GM21447 (cell line): ENCODE data around the gene ARL6IP6.
"Not testable (repeated sequence)": the region's sequence is repeated elsewhere in the genome, so short reads cannot be mapped to it uniquely, and the experiment has no call there.

Experiments
- ATAC-seq: cut with Tn5 transposase; IDR thresholded peaks from one replicate; pipeline ENCODE4 v1.9.1; 2021; ENCODE audit not compliant: unreplicated experiment

Gene ARL6IP6

DNA sequence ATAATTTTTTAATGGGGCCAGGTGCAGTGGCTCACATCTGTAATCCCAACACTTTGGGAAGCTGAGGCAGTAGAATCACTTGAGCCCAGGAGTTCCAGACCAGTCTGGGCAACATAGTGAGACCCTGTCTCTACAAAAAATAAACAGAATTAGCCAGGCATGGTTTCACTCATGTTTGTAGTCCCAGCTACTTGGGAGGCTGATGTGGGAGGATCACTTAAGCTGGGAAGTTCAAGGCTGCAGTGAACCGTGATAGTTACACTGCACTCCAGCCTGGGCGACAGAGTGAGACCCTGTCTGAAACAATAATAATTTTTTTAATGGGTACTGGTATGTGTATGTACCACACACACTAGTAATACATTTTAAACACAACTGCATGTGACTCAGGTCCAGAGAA, 2.4 kb downstream of the ARL6IP6 start:
- ATAC-seq = no peak

DNA sequence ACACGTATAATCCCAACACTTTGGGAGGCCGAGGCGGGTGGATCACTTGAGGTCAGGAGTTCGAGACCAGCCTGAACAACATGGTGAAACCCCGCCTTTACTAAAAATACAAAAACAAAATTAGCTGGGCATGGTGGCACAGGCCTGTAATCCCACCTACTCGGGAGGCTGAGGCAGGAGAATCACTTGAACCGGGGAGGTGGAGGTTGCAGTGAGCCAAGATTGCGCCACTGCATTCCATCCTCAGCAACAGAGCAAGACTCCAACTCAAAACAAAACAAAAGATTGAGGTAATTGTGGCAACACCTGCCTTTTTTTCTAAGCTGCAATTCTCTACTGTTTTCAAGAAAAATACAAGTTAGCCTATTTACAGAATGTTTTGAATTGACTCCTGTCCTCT, 4.2 kb downstream of the ARL6IP6 start:
- ATAC-seq = not testable (repeated sequence)

DNA sequence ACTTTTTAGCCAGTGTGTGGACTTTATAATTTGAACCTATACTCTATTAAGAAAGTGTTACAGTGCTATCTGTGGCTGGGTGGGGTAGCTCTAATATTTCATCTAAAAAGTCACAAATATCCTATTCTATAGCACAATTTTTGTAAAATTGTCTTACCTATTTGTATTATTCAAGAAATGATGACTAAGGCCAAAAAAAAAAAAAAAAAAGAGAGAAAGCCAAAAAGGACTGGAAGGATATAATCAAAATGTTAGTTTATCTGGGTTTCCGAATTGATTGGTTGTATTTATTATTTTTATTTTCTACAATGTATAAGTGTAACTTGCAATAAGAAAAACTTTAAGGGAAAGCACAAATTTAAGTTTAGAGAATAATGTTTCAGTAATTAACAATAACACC, 5.5 kb downstream of the ARL6IP6 start:
- ATAC-seq = no peak

DNA sequence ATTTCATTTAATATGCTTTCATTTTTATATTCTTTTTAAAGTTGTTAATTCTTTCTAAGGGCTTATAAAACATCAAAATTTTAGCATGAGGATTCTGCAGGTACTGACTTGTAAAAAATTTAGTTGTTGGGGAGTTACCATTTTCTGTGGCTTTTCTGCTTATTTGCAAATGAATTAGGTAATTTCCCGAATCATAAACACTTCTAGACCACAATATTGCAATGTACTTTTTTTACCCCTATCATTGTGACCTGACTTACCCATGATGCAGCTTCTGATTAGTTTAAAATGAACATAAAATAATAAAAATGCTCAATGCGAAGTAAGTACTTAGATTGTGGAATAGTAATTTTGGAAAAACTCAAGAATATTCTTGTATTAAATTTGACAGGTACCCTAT, 11.4 kb downstream of the ARL6IP6 start:
- ATAC-seq = no peak

DNA sequence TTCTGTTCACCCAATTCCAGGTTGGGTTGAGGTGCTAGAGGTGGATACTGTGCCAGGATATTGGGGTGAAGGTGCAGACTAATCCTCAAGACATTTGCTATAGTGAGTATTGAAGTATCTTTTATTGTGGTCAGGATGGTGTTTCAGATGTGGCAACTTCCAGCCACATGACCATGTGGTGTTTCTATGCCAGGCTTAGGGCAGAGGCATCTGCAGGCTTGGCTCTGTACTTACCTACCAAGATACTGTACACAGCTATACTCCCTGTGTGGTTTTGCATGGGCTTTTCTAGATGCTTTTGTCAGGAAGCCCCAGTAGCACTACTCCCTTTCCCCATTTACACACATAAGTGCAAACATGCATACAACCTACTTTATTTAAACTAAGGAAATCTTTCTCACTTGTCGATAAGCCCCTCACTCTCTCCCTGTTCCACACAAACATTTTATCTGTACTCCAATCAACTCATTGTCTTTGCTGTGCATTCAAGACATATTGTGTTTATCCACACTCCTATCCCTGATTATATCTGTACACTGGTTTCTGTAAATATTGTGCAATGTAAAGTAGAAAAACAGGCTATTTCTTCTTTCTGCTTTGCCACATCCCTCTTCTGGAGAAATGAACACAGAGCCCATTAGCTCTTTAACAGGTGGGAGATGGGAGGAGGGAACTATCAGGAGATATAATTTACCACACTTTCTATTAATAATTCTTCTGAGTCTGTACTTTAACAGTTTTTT, 12.3 kb downstream of the ARL6IP6 start:
- ATAC-seq = peak; percentile 89

DNA sequence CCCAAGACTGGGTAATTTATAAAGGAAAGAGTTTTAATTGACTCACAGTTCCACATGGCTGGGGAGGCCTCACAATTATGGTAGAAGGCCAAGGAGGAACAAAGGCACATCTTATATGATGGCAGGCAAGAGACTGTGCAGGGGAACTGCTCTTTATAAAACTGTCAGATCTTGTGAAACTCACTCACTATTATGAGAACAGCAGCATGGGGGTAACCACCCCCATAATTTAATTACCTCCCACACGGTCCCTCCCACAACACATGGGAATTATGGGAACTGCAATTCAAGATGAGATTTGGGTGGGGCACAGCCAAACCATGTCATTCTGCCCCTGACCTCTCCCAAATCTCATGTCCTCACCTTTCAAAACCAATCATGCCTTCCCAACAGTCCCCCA, 19.1 kb downstream of the ARL6IP6 start:
- not testable (repeated sequence) for ATAC-seq

DNA sequence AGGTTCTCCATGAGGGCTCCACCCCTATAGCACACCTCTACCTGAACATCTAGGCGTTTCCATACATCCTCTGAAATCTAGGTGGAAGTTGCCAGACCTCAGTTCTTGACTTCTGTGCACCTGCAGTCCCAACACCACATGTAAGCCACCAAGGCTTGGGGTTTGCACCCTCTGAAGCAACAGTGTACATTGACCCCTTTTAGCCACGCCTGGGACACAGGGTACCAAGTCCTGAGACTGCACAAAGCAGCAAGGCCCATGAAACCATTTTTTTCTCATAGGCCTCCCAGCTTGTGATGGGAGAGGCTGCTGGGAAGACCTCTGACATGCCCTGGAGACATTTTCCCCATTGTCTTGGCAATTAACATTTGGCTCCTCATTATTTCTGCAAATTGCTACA, 20.0 kb downstream of the ARL6IP6 start:
- ATAC-seq = no peak

DNA sequence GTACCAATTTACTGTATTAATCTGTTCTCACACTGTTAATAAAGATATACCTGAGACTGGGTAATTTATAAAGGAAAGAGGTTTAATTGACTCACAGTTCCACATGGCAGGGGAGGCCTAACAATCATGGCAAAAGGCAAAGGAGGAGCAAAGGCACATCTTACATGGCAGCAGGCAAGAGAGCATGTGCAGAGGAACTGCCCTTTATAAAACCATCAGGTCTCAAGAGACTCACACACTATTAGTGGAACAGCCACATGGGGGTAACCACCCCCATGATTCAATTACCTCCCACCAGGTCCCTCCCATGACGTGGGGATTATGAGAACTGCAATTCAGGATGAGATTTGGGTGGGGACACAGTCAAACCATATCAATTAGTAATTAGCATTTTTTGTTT, 21.3 kb downstream of the ARL6IP6 start:
- ATAC-seq = not testable (repeated sequence)

DNA sequence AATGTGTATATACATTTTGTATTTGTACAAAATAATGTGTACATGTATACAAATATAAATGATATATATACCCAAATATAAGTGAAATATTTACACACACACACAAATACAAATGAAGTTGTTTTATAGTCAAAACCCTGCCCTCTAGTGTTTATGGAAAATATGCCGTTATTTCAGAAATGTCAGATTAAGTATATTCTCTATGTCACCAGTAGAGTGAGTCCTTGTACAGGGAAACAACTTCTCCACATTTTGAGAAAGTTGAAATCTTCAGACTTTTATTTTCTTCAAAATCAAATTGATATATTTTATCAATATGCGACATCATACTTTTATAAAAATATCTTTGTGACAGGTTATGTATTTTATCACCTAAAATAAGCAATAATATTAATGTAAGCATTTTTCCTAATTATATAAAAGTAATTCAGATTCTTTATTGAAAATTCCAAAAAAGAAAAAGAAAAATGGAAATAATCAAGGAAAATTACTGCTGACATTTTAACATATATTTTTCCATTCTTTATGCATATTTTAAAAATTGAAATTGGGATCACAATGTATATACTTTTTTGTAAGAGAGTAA, 22.4 kb downstream of the ARL6IP6 start:
- peak; percentile 82 for ATAC-seq

DNA sequence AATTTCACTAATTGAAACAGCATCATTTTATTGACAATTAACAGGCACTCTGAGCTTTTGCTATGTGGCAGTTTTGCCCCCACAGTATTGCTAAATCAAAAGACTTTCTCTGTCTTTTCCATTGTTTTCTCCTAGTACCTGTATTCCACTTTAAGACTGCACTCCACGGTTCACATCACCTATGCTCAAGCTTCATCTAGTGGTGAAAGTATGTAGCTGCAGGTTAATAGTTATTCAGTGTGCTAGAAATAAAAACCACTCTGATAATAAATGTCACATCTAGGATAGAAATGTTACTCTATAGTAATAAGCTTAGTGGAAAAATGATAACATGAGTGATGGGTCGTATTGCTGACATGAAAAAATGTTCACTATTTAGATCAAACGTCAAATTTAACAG, 24.6 kb downstream of the ARL6IP6 start:
- ATAC-seq = no peak

DNA sequence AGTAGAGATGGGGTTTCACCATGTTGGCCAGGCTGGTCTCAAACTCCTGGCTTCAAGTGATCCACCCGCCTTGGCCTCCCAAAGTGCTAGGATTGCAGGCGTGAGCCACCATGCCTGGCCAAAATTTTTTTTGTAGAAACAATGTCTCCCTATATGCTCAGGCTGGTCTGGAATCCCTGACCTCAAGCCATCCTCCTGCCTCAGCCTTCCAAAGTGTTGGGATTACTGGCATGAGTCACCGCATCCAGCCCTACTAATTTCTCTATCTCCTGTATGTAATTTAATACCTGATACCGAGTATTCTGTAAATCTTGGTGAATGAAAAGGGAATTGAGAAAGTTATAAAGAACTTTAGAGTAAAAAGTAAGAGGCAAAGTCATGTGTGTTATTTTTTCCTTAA, 29.3 kb downstream of the ARL6IP6 start:
- ATAC-seq = not testable (repeated sequence)

DNA sequence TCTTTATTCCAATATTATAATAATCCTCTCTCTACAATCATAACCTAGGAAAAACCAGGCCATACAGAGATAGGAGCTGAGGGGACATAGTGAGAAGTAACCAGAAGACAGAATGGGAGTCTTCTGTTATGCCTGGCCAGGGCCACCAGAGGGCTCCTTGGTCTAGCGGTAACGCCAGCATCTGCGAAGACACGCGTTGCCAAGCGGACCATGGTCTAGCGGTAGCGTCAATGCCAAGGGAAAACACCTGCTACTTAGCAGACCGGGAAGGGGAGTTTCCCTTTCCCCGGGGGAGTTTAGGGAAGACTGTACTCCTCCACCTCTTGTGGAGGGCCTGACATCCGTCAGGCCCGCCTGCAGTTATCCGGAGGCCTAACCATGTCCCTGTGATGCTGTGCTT, 36.6 kb downstream of the ARL6IP6 start:
- no peak for ATAC-seq

DNA sequence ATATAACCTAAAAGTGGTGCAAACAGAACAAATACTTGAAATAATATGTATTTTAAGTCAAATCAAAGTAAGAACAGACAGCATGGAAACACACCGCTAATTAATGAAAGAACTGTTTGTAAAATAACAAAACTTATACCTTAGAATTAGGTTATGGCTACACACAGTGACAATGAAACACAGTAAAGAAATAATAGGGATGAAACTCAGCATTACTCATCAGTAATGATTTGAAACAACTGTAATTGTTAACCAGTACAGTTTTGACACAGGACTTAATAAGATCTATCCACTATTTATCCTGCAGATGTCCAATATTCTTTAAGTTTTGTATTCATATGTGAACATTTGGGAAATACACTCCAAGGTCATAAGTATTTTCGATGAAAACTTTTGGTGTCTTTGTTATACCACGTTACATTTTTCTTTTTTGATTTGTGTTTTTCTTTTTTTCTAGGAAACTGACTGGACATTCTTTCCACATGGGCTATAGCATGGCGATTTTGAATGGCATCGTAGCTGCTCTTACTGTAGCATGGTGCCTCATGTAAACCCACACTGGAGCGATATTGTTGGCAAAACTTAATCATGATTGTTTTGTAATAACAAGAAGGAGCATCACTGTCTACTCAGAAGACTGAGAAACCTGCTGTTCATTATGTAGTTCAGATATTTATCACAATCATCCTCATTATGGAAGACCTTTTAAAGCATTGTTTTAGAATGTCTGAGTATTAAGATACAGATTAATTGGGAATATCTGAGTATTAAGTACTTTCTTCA, 41.1 kb downstream of the ARL6IP6 start:
- no peak for ATAC-seq

DNA sequence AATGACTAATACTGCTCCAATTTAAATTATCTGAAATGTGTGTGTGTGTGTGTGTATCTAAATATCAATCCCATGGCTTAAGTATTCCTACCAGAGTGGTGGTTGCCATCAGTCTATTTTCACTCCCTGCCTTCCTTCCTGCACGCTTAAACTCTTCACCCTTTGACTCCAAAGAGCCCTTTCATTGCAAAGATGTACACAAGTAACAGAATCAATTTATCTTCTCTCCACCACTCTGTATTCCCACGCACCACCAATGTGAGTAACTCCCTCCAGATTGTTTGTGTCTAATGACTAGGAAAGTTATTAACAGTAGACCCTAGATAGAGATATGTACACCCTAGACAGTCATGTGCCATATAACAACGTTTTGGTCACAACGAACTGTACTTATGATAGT, 42.8 kb downstream of the ARL6IP6 start:
- ATAC-seq = no peak

DNA sequence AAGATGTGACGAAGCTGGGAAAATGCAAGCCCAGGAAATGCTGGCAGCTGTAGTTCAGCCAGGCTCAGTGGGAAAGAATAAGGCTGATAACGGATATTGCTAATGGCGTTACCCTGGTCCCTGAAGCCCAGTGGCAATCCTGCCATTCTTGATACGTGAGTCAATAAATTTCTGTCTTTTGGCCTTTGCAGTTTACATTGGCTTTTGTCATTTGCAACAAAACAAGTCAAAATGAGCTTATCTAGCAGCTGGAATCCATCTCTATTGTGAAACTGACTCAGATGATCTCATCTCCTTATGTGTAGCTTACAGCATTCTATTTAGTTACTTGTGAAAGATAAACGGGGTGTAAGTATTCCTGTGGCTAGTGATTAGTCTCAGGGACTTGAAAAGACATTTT, 43.8 kb downstream of the ARL6IP6 start:
- no peak for ATAC-seq

DNA sequence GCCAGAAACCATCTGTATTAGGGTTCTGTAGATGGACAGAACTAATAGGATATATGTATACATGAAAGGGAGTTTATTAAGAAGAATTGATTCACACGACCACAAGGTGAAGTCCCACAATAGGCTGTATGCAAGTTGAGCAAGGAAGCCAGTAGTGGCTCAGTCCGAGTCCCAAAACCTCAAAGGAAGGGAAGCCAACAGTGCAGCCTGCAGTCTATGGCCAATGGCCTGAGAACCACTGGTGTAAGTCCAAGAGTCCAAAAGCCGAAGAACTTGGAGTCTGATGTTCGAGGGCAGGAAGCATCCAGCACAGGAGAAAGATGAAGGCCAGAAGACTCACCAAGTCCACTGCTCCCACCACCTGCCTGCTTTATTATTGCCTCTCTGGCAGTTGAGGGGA, 44.8 kb downstream of the ARL6IP6 start:
- ATAC-seq = not testable (repeated sequence)

DNA sequence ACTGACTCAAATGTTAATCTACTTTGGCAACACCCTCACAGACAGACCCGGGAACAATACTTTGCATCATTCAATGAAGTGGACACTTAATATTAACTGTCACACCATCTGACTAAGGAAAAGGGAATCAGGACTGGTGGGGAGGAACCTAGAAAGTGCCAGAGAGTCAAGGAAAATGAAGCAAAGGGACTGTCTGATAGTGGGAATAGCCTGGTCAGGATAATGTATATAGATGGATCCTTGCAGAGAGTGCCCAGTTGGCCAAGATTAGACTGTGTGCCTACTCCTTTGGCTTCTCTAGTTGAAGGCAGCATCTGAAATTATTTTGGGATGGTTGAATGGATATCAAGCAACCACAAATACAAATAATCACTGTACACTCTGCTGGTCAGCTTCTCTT, 45.2 kb downstream of the ARL6IP6 start:
- no peak for ATAC-seq

DNA sequence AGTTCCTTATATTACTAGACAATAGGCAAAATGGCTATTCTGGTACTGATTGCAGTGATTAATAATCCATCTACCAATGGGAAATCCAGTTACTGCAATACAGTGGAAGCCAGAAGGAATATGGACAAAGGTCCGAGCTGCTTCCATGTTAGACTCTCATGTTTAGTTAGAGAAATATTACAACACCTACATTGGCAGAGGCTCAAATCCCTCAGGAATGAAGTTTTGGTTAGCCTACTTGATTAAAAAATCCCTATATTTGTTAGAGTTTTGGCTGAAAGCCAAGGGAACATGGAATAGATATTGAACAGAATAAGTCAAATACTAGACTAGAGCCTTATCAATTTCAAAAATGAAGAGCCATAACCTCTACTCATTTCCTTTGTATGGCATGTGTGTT, 48.5 kb downstream of the ARL6IP6 start:
- ATAC-seq = no peak

DNA sequence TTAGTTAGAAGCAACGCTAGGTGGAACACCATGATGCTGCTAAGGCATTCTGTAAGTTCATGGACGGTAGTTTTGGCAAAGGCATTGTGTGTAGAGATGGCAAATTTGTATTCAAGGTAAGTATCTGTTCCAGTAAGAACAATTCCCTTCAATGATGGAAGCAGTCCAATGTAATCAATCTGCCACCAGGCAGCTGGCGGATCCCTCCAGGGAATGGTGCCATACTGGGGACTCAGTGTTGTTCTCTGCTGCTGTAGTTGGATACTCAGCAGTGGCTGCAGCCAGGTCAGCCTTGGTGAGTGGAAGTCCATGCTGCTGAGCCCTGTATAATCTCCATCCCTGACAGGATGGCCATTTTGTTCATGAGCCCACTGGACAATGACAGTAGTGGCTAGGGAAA, 62.8 kb downstream of the ARL6IP6 start:
- no peak for ATAC-seq

DNA sequence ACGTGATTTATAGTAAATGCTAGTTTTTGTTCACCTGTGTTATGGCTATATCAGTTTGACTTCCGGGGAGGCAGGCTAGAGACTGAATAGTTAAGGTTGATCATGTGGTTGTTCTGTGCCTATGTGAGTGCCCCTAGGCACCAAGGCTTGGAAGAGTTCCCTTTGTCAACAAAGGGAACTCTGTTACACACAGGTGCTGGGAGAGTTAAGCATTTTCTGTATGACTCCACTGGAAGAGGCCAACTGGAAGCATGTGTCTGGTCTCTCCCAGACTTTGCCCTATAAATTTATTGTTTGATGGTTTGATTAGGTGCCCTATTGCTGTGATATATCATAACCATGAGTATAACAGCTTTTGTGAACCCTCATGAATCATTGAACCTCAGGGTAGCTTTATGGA, 63.8 kb downstream of the ARL6IP6 start:
- no peak for ATAC-seq

DNA sequence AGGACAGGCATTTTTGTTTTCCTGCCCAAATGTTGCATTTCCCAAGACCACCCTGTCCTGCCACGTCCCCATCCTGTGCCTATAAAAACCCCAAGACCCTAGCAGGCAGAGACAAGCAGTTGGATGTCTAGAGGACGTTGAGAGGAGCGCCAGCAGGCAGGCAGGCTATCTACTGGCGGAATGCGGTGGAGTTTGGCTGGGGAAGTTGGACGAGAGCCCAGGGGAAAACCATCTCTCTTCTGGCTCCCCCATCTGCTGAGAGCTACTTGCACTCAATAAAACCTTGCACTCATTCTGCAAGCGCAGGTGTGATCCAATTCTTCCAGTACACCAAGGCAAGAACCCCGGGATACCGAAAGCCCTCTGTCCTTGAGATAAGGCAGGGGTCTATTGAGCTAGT, 72.5 kb downstream of the ARL6IP6 start:
- no peak for ATAC-seq

DNA sequence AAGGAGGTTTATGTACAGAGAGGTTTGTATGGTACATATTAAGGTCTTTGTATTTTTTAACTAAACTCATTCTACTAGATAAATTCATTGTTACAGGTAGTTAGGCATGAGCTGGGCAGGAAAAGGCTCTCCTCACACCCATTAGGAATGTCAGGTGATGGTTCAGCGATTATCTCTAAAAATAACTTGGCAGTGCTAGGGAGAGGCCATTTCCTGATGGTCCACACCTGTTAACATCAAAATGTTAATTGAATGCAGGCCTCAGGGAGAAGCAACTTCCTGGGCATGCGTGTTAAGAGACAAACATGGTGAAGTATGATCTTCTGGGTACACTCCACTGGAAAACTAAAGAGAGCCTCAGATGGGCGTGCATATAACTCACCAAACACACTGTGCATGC, 73.6 kb downstream of the ARL6IP6 start:
- no peak for ATAC-seq
